DOHH2 (cell line): Measurements from ENCODE around the gene NEK11.

ENCODE experiments used
- H3F3A ChIP-seq: fragments of 200-600 bp; sonication (generic), shearing (Covaris generic); 2 replicates; pipeline ENCODE4 v1.6.0; 2016; ENCODE audit warnings: antibody characterized with exemption, mild to moderate bottlenecking; ENCODE audit not compliant: control insufficient read depth, insufficient read depth
- H3K27ac ChIP-seq: fragments of 200-600 bp; sonication (generic); 2 replicates; pipeline ENCODE4 v1.5.1; 2014; ENCODE audit warnings: low read depth, mild to moderate bottlenecking, low read length, moderate library complexity
- H3K27me3 ChIP-seq: fragments of 200-600 bp; sonication (generic); 2 replicates; pipeline ENCODE4 v1.6.1; 2014; ENCODE audit warnings: mild to moderate bottlenecking, low read length, mixed read lengths; ENCODE audit not compliant: control insufficient read depth
- H3K36me3 ChIP-seq: fragments of 200-600 bp; sonication (generic); 2 replicates; pipeline ENCODE4 v1.6.1; 2014; ENCODE audit warnings: mild to moderate bottlenecking, low read length, moderate library complexity, mixed read lengths; ENCODE audit not compliant: control insufficient read depth
- H3K4me1 ChIP-seq: fragments of 200-600 bp; sonication (generic); 2 replicates; pipeline ENCODE4 v1.6.1; 2014; ENCODE audit warnings: mild to moderate bottlenecking, low read length, mixed read lengths; ENCODE audit not compliant: control insufficient read depth
- H3K4me2 ChIP-seq: fragments of 200-600 bp; sonication (generic); 2 replicates; pipeline ENCODE4 v1.6.0; 2014; ENCODE audit warnings: mild to moderate bottlenecking, low read length, moderate library complexity
- H3K4me3 ChIP-seq: fragments of 200-600 bp; sonication (generic); 2 replicates; pipeline ENCODE4 v1.5.1; 2014; ENCODE audit warnings: mild to moderate bottlenecking, low read length, mixed read lengths
- H3K79me2 ChIP-seq: fragments of 200-600 bp; sonication (generic); 2 replicates; pipeline ENCODE4 v1.6.1; 2014; ENCODE audit warnings: mild to moderate bottlenecking, low read length, mixed read lengths; ENCODE audit not compliant: control insufficient read depth
- H3K9me2 ChIP-seq: fragments of 200-600 bp; sonication (generic); replicated peaks from 2 replicates; pipeline ENCODE4 v1.6.1; 2014; ENCODE audit warnings: mild to moderate bottlenecking, low read length, mixed read lengths; ENCODE audit not compliant: control insufficient read depth
- H3K9me3 ChIP-seq: fragments of 200-600 bp; sonication (generic); 2 replicates; pipeline ENCODE4 v1.6.1; 2014; ENCODE audit warnings: antibody characterized with exemption, low read length, mixed read lengths; ENCODE audit not compliant: control insufficient read depth, insufficient read depth
- H4K20me1 ChIP-seq: fragments of 200-600 bp; sonication (generic); 2 replicates; pipeline ENCODE4 v1.6.0; 2014; ENCODE audit warnings: low read depth, mild to moderate bottlenecking, antibody characterized with exemption, low read length, moderate library complexity; ENCODE audit not compliant: control insufficient read depth, insufficient read depth
- EZH2phosphoT487 ChIP-seq: fragments of 200-600 bp; sonication (generic); IDR thresholded peaks from 2 replicates; pipeline ENCODE4 v1.6.1; 2017; ENCODE audit warnings: borderline replicate concordance, mild to moderate bottlenecking, antibody characterized with exemption, low read length, moderate library complexity, mixed read lengths
- TF ChIP-seq, protein P1 (sequence below): fragments of 200-600 bp; sonication (generic); IDR thresholded peaks from one replicate; pipeline ENCODE4 v1.5.1; 2014; ENCODE audit warnings: antibody characterized with exemption, mild to moderate bottlenecking, low read depth, low read length; ENCODE audit not compliant: poor library complexity, severe bottlenecking

The NEK11 gene

GRCh38 chr3:131341761-131342160, 315.1 kb downstream of the NEK11 start:
- Histone ChIP-seq H3K4me3 (no peak overlapping the region), H3K9me3 (no peaks in the 10 kb centered on the region), H3K27me3 (no peaks in the 10 kb centered on the region), H3K4me1 (no peaks in the 10 kb centered on the region), H3K4me2 (no peak overlapping the region), H4K20me1 (no peaks in the 10 kb centered on the region), H3K79me2 (no peaks in the 10 kb centered on the region), H3K9me2 (no peaks in the 10 kb centered on the region), H3K27ac (no peak overlapping the region), H3F3A (no peaks in the 10 kb centered on the region), H3K36me3 (no peaks in the 10 kb centered on the region)
- TF ChIP-seq, protein P1, sequence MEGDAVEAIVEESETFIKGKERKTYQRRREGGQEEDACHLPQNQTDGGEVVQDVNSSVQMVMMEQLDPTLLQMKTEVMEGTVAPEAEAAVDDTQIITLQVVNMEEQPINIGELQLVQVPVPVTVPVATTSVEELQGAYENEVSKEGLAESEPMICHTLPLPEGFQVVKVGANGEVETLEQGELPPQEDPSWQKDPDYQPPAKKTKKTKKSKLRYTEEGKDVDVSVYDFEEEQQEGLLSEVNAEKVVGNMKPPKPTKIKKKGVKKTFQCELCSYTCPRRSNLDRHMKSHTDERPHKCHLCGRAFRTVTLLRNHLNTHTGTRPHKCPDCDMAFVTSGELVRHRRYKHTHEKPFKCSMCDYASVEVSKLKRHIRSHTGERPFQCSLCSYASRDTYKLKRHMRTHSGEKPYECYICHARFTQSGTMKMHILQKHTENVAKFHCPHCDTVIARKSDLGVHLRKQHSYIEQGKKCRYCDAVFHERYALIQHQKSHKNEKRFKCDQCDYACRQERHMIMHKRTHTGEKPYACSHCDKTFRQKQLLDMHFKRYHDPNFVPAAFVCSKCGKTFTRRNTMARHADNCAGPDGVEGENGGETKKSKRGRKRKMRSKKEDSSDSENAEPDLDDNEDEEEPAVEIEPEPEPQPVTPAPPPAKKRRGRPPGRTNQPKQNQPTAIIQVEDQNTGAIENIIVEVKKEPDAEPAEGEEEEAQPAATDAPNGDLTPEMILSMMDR = no peak
- TF ChIP-seq EZH2phosphoT487 = no peak

DNA sequence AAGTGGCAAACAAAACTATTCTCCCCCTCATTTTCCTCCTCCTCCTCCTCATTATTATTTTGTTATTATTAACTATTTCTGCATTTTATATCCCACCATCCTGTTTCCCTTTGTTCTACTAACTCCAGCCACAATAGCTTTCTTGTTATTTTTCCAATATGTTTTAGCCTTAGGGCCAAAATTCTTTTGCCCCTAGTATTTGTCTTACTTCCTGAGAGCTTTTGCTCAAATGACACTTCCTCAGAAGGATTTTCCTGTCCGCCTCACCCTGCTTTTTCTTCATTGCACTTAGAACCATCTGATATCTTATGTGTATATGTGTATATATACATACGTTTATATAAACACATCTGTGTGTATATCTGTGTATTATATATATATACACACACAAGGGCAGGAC, 322.2 kb downstream of the NEK11 start:
- H3K4me2 ChIP-seq = no peak overlapping the region
- H3K27ac ChIP-seq = no peak overlapping the region
- TF ChIP-seq EZH2phosphoT487 = no peak
- TF ChIP-seq, protein P1 = no peak

GRCh38 chr3:131349454-131349853, 322.8 kb downstream of the NEK11 start:
- H3K27me3 ChIP-seq = no peaks in the 10 kb centered on the region
- TF ChIP-seq, protein P1 = no peak
- TF ChIP-seq EZH2phosphoT487 = no peak
- no peaks in the 10 kb centered on the region for H3K36me3 ChIP-seq
- no peak overlapping the region for H3K27ac ChIP-seq
- no peak overlapping the region for H3K4me2 ChIP-seq
- H3K9me3 ChIP-seq = no peaks in the 10 kb centered on the region
- H3K9me2 ChIP-seq = no peaks in the 10 kb centered on the region
- H3K79me2 ChIP-seq = no peaks in the 10 kb centered on the region
- H4K20me1 ChIP-seq = no peaks in the 10 kb centered on the region
- H3K4me1 ChIP-seq = no peaks in the 10 kb centered on the region
- no peaks in the 10 kb centered on the region for H3F3A ChIP-seq
- no peak overlapping the region for H3K4me3 ChIP-seq

More for the DNA sequence above, 322.2 kb downstream of the NEK11 start:
- no peak overlapping the region for H3K4me3 ChIP-seq
- H3F3A ChIP-seq = no peaks in the 10 kb centered on the region
- no peaks in the 10 kb centered on the region for H3K9me2 ChIP-seq
- no peaks in the 10 kb centered on the region for H3K27me3 ChIP-seq
- no peaks in the 10 kb centered on the region for H3K9me3 ChIP-seq
- H3K4me1 ChIP-seq = no peaks in the 10 kb centered on the region
- H3K79me2 ChIP-seq = no peaks in the 10 kb centered on the region
- H3K36me3 ChIP-seq = no peaks in the 10 kb centered on the region
- H4K20me1 ChIP-seq = no peaks in the 10 kb centered on the region

DNA sequence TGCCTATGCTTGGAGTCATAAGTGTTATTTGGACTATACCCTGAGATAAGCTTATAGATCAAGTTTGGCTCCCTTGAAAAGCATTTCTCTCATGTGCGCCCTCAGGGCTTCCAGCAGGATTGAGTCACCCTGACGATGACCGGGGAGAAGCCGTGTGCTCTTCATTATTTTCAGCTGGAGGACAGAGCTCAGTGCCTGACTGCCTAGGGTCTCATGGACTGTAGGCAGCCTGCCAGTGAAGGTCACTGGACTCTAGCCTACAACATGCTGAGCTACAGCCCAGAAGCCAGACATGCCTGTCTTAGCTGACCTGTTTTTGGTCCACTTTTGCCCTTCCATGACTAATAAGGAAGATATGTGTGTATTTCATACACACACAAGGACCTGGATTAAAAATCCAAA, 323.3 kb downstream of the NEK11 start:
- H3K9me3 ChIP-seq = no peaks in the 10 kb centered on the region
- H3K27ac ChIP-seq = no peak overlapping the region
- no peaks in the 10 kb centered on the region for H3K9me2 ChIP-seq
- no peaks in the 10 kb centered on the region for H3K27me3 ChIP-seq
- no peaks in the 10 kb centered on the region for H3K4me1 ChIP-seq
- no peak overlapping the region for H3K4me2 ChIP-seq
- H4K20me1 ChIP-seq = no peaks in the 10 kb centered on the region
- TF ChIP-seq EZH2phosphoT487 = no peak
- TF ChIP-seq, protein P1 = no peak
- H3K4me3 ChIP-seq = no peak overlapping the region
- H3K79me2 ChIP-seq = no peaks in the 10 kb centered on the region
- H3F3A ChIP-seq = no peaks in the 10 kb centered on the region
- no peaks in the 10 kb centered on the region for H3K36me3 ChIP-seq
